Measurements from ENCODE around the gene TOMM20.
"Not testable (repeated sequence)": the region's sequence is repeated elsewhere in the genome, so short reads cannot be mapped to it uniquely, and the experiment has no call there.

TOMM20 gene

GRCh38 chr1:235090406-235091069 lies 38.1 kb downstream of the TOMM20 start:
- peak overlapping the region; percentile 56 for H3K27ac ChIP-seq (ENCODE audit: low read depth, low read length)
- H3K9ac ChIP-seq (ENCODE audit: low read length): no peak overlapping the region
- H3K4me3 ChIP-seq (ENCODE audit: low read depth in 1 of 2, low read length in 2 of 2): no peak overlapping the region
- H3K36me3 ChIP-seq (ENCODE audit: insufficient read depth, low read length): no peaks in the 10 kb centered on the region
- H3K27me3 ChIP-seq (ENCODE audit: control insufficient read depth in 1 of 2, insufficient read depth in 2 of 2, low read length in 2 of 2): no peaks in the 10 kb centered on the region
- peaks cover 23% of the 10 kb centered on the region for H3K4me1 ChIP-seq (ENCODE audit: insufficient read depth, low read length)
- no peaks in the 10 kb centered on the region for H3K9me3 ChIP-seq (ENCODE audit: low read length)

- H3K9ac ChIP-seq (ENCODE audit: low read length): no peak overlapping the region
- H3K4me1 ChIP-seq (ENCODE audit: insufficient read depth, low read length): peaks cover 24% of the 10 kb centered on the region
- H3K27me3 ChIP-seq (ENCODE audit: control insufficient read depth in 1 of 2, insufficient read depth in 2 of 2, low read length in 2 of 2): no peaks in the 10 kb centered on the region
- H3K27ac ChIP-seq (ENCODE audit: low read depth, low read length): no peak overlapping the region
- H3K9me3 ChIP-seq (ENCODE audit: low read length): no peaks in the 10 kb centered on the region
- no peak overlapping the region for H3K4me3 ChIP-seq (ENCODE audit: low read depth in 1 of 2, low read length in 2 of 2)
- H3K36me3 ChIP-seq (ENCODE audit: insufficient read depth, low read length): no peaks in the 10 kb centered on the region
These were observed 39.7 kb downstream of the TOMM20 start for GRCh38 chr1:235088907-235089306.

- Histone ChIP-seq H3K27me3 (ENCODE audit: control insufficient read depth in 1 of 2, insufficient read depth in 2 of 2, low read length in 2 of 2) (no peaks in the 10 kb centered on the region), H3K36me3 (ENCODE audit: insufficient read depth, low read length) (no peaks in the 10 kb centered on the region), H3K9me3 (ENCODE audit: low read length) (no peaks in the 10 kb centered on the region), H3K4me3 (ENCODE audit: low read depth in 1 of 2, low read length in 2 of 2) (no peak overlapping the region), H3K9ac (ENCODE audit: low read length) (no peak overlapping the region), H3K27ac (ENCODE audit: low read depth, low read length) (no peak overlapping the region), H3K4me1 (ENCODE audit: insufficient read depth, low read length) (peaks cover 24% of the 10 kb centered on the region)
These were observed 40.2 kb downstream of the TOMM20 start for GRCh38 chr1:235088430-235088829.

GRCh38 chr1:235087906-235088305 lies 40.7 kb downstream of the TOMM20 start:
- Histone ChIP-seq H3K36me3 (ENCODE audit: insufficient read depth, low read length) (no peaks in the 10 kb centered on the region), H3K9ac (ENCODE audit: low read length) (no peak overlapping the region), H3K27ac (ENCODE audit: low read depth, low read length) (no peak overlapping the region), H3K9me3 (ENCODE audit: low read length) (no peaks in the 10 kb centered on the region), H3K27me3 (ENCODE audit: control insufficient read depth in 1 of 2, insufficient read depth in 2 of 2, low read length in 2 of 2) (no peaks in the 10 kb centered on the region), H3K4me3 (ENCODE audit: low read depth in 1 of 2, low read length in 2 of 2) (no peak overlapping the region), H3K4me1 (ENCODE audit: insufficient read depth, low read length) (peaks cover 24% of the 10 kb centered on the region)

- not testable (repeated sequence) for H3K27ac ChIP-seq (ENCODE audit: low read depth, low read length); H3K27me3 ChIP-seq (ENCODE audit: control insufficient read depth in 1 of 2, insufficient read depth in 2 of 2, low read length in 2 of 2); H3K9ac ChIP-seq (ENCODE audit: low read length); H3K36me3 ChIP-seq (ENCODE audit: insufficient read depth, low read length); H3K9me3 ChIP-seq (ENCODE audit: low read length); H3K4me3 ChIP-seq (ENCODE audit: low read depth in 1 of 2, low read length in 2 of 2)
- H3K4me1 ChIP-seq (ENCODE audit: insufficient read depth, low read length): peaks cover 20% of the 10 kb centered on the region
These were observed 43.1 kb downstream of the TOMM20 start for GRCh38 chr1:235085411-235086117.

GRCh38 chr1:235080788-235081187 lies 47.8 kb downstream of the TOMM20 start:
- H3K27me3 ChIP-seq (ENCODE audit: control insufficient read depth in 1 of 2, insufficient read depth in 2 of 2, low read length in 2 of 2); H3K4me3 ChIP-seq (ENCODE audit: low read depth in 1 of 2, low read length in 2 of 2); H3K9ac ChIP-seq (ENCODE audit: low read length); H3K36me3 ChIP-seq (ENCODE audit: insufficient read depth, low read length); H3K9me3 ChIP-seq (ENCODE audit: low read length); H3K27ac ChIP-seq (ENCODE audit: low read depth, low read length): not testable (repeated sequence)
- H3K4me1 ChIP-seq (ENCODE audit: insufficient read depth, low read length): peaks cover 40% of the 10 kb centered on the region

- not testable (repeated sequence) for H3K36me3 ChIP-seq (ENCODE audit: insufficient read depth, low read length); H3K27me3 ChIP-seq (ENCODE audit: control insufficient read depth in 1 of 2, insufficient read depth in 2 of 2, low read length in 2 of 2); H3K27ac ChIP-seq (ENCODE audit: low read depth, low read length); H3K9me3 ChIP-seq (ENCODE audit: low read length); H3K9ac ChIP-seq (ENCODE audit: low read length); H3K4me3 ChIP-seq (ENCODE audit: low read depth in 1 of 2, low read length in 2 of 2)
- peaks cover 45% of the 10 kb centered on the region for H3K4me1 ChIP-seq (ENCODE audit: insufficient read depth, low read length)
These were observed 48.4 kb downstream of the TOMM20 start for GRCh38 chr1:235080297-235080657.

- Histone ChIP-seq H3K4me3 (ENCODE audit: low read depth in 1 of 2, low read length in 2 of 2) (no peak overlapping the region), H3K9me3 (ENCODE audit: low read length) (no peaks in the 10 kb centered on the region), H3K36me3 (ENCODE audit: insufficient read depth, low read length) (no peaks in the 10 kb centered on the region), H3K4me1 (ENCODE audit: insufficient read depth, low read length) (peaks cover 51% of the 10 kb centered on the region), H3K27ac (ENCODE audit: low read depth, low read length) (no peak overlapping the region), H3K27me3 (ENCODE audit: control insufficient read depth in 1 of 2, insufficient read depth in 2 of 2, low read length in 2 of 2) (no peaks in the 10 kb centered on the region), H3K9ac (ENCODE audit: low read length) (no peak overlapping the region)
These were observed 49.0 kb downstream of the TOMM20 start for GRCh38 chr1:235079443-235080296.

GRCh38 chr1:235078480-235079381 lies 49.9 kb downstream of the TOMM20 start:
- Histone ChIP-seq H3K27ac (ENCODE audit: low read depth, low read length) (no peak overlapping the region), H3K36me3 (ENCODE audit: insufficient read depth, low read length) (no peaks in the 10 kb centered on the region), H3K27me3 (ENCODE audit: control insufficient read depth in 1 of 2, insufficient read depth in 2 of 2, low read length in 2 of 2) (no peaks in the 10 kb centered on the region), H3K9ac (ENCODE audit: low read length) (no peak overlapping the region), H3K4me3 (ENCODE audit: low read depth in 1 of 2, low read length in 2 of 2) (no peak overlapping the region), H3K9me3 (ENCODE audit: low read length) (no peaks in the 10 kb centered on the region), H3K4me1 (ENCODE audit: insufficient read depth, low read length) (peaks cover 56% of the 10 kb centered on the region)

- Histone ChIP-seq H3K27ac (ENCODE audit: low read depth, low read length) (peak overlapping the region; percentile 8), H3K27me3 (ENCODE audit: control insufficient read depth in 1 of 2, insufficient read depth in 2 of 2, low read length in 2 of 2) (no peaks in the 10 kb centered on the region), H3K4me3 (ENCODE audit: low read depth in 1 of 2, low read length in 2 of 2) (no peak overlapping the region), H3K36me3 (ENCODE audit: insufficient read depth, low read length) (no peaks in the 10 kb centered on the region), H3K4me1 (ENCODE audit: insufficient read depth, low read length) (peaks cover 47% of the 10 kb centered on the region), H3K9me3 (ENCODE audit: low read length) (no peaks in the 10 kb centered on the region), H3K9ac (ENCODE audit: low read length) (no peak overlapping the region)
These were observed 50.8 kb downstream of the TOMM20 start for GRCh38 chr1:235077571-235078479.
